Eye (tissue), 1 donor: ENCODE results near the gene OR10H1.

Experiments
- DNase-seq: peaks from one replicate; pipeline ENCODE4 v3.0.0-alpha.2; 2015

Gene OR10H1

GRCh38 chr19:15759962-15760565 lies 55.4 kb downstream of the OR10H1 start:
- no peak for DNase-seq

GRCh38 chr19:15758379-15758778 lies 57.1 kb downstream of the OR10H1 start:
- no peak for DNase-seq
